Neural cell (in vitro differentiated cells): Measurements from ENCODE around the gene ADIPOR1. TPM values are rescaled to one million over a fixed set of nuclear protein-coding genes. Genes with fewer than 3 reads are reported as not detected.
"Not testable (repeated sequence)": the region's sequence is repeated elsewhere in the genome, so short reads cannot be mapped to it uniquely, and the experiment has no call there.

Experiments used
- H2AFZ ChIP-seq: fragments of 200-600, 300-800 bp; sonication (generic), shearing (Covaris generic); 2 replicates; pipeline ENCODE4 v1.6.0; 2014; ENCODE audit warnings: low read depth, mild to moderate bottlenecking, antibody characterized with exemption, low read length, moderate library complexity
- H3F3A ChIP-seq: fragments of 200-600 bp; shearing (Covaris generic); 2 replicates; pipeline ENCODE4 v1.6.1; 2016; ENCODE audit warnings: mild to moderate bottlenecking, moderate library complexity, mixed read lengths, antibody characterized with exemption, low read length; ENCODE audit not compliant: insufficient read depth, poor library complexity, severe bottlenecking
- H3K27ac ChIP-seq: fragments of 200-600, 300-800 bp; sonication (generic), shearing (Covaris generic); 2 replicates; pipeline ENCODE4 v1.5.1; 2014; ENCODE audit warnings: mild to moderate bottlenecking, low read length, moderate library complexity
- H3K27me3 ChIP-seq: fragments of 300-800, 200-600 bp; sonication (generic), shearing (Covaris generic); 2 replicates; pipeline ENCODE4 v1.6.0; 2014; ENCODE audit warnings: mild to moderate bottlenecking, low read depth, low read length, moderate library complexity; ENCODE audit not compliant: insufficient read depth
- H3K36me3 ChIP-seq: fragments of 300-800, 200-600 bp; sonication (generic), shearing (Covaris generic); 2 replicates; pipeline ENCODE4 v1.5.1; 2014; ENCODE audit warnings: mild to moderate bottlenecking, antibody characterized with exemption, low read length, moderate library complexity; ENCODE audit not compliant: insufficient read depth
- H3K4me2 ChIP-seq: fragments of 300-800, 200-600 bp; sonication (generic), shearing (Covaris generic); 2 replicates; pipeline ENCODE4 v1.6.0; 2014; ENCODE audit warnings: mild to moderate bottlenecking, low read length
- H3K4me3 ChIP-seq: fragments of 300-800, 200-600 bp; sonication (generic), shearing (Covaris generic); 2 replicates; pipeline ENCODE4 v1.5.1; 2014; ENCODE audit warnings: mild to moderate bottlenecking, low read length, moderate library complexity
- H3K79me2 ChIP-seq: fragments of 200-600 bp; shearing (Covaris generic); replicated peaks from 2 replicates; pipeline ENCODE4 v1.6.0; 2014; ENCODE audit warnings: mild to moderate bottlenecking, low read length, moderate library complexity; ENCODE audit not compliant: insufficient read depth
- H3K9ac ChIP-seq: fragments of 300-800, 200-600 bp; sonication (generic), shearing (Covaris generic); 2 replicates; pipeline ENCODE4 v1.6.1; 2016; ENCODE audit warnings: mild to moderate bottlenecking, low read length, mixed read lengths
- H3K9me2 ChIP-seq: fragments of 200-600 bp; shearing (Covaris generic); 2 replicates; pipeline ENCODE4 v1.6.1; 2016; ENCODE audit warnings: mild to moderate bottlenecking, low read length, mixed read lengths; ENCODE audit not compliant: insufficient read depth
- H3K9me3 ChIP-seq: fragments of 200-600, 300-800 bp; sonication (generic), shearing (Covaris generic); 2 replicates; pipeline ENCODE4 v1.6.1; 2016; ENCODE audit warnings: mild to moderate bottlenecking, mixed run types, low read length, moderate library complexity, mixed read lengths
- H4K20me1 ChIP-seq: fragments of 200-600 bp; shearing (Covaris generic); 2 replicates; pipeline ENCODE4 v1.6.1; 2016; ENCODE audit warnings: mild to moderate bottlenecking, mixed run types; ENCODE audit not compliant: insufficient read depth
- EP300 ChIP-seq: fragments of 450-650 bp; conservative IDR thresholded peaks from 2 replicates; pipeline ENCODE4 v1.6.1; 2014; ENCODE audit warnings: antibody characterized with exemption, mild to moderate bottlenecking, moderate library complexity; ENCODE audit not compliant: poor library complexity, severe bottlenecking
- EZH2 ChIP-seq: fragments of 200-600, 300-800 bp; shearing (Covaris generic), sonication (generic); IDR thresholded peaks from 2 replicates; pipeline ENCODE4 v1.6.1; 2014; ENCODE audit warnings: antibody characterized with exemption, low read length, borderline replicate concordance, mild to moderate bottlenecking; ENCODE audit not compliant: insufficient read depth, poor library complexity, severe bottlenecking
- MXI1 ChIP-seq: fragments of 450-650 bp; conservative IDR thresholded peaks from 2 replicates; pipeline ENCODE4 v1.6.1; 2014; ENCODE audit warnings: antibody characterized with exemption, mild to moderate bottlenecking; ENCODE audit not compliant: poor library complexity, severe bottlenecking
- POLR2AphosphoS5 ChIP-seq: IDR thresholded peaks from 2 replicates; pipeline ENCODE4 v1.6.1; 2012
- RAD21 ChIP-seq: fragments of 450-650 bp; conservative IDR thresholded peaks from 2 replicates; pipeline ENCODE4 v1.6.1; 2014; ENCODE audit warnings: antibody characterized with exemption, mild to moderate bottlenecking, moderate library complexity
- SMC3 ChIP-seq: fragments of 450-650 bp; conservative IDR thresholded peaks from 2 replicates; pipeline ENCODE4 v1.6.1; 2014; ENCODE audit warnings: antibody characterized with exemption, mild to moderate bottlenecking, moderate library complexity; ENCODE audit not compliant: poor library complexity
- TAF1 ChIP-seq: IDR thresholded peaks from 2 replicates; pipeline ENCODE4 v1.6.1; 2012; ENCODE audit warnings: low read depth
- polyA plus RNA-seq: library from polyadenylated mRNA; depleted of rRNA; stranded (reverse); fragments of >200 nt; gene quantifications from 2 replicates; pipeline ENCODE4 v1.2.3, GENCODE V29; 2014
- TF ChIP-seq, protein P1 (sequence below): IDR thresholded peaks from 2 replicates; pipeline ENCODE4 v1.6.1; 2012; ENCODE audit warnings: borderline replicate concordance
- TF ChIP-seq, protein P2 (sequence below): fragments of 450-650 bp; IDR thresholded peaks from 2 replicates; pipeline ENCODE4 v1.5.1; 2014; ENCODE audit warnings: antibody characterized with exemption, mild to moderate bottlenecking, moderate library complexity; ENCODE audit not compliant: poor library complexity, severe bottlenecking

ADIPOR1 gene
- polyA plus RNA-seq, 1 donor from 2014 or later = 72.3 TPM

DNA sequence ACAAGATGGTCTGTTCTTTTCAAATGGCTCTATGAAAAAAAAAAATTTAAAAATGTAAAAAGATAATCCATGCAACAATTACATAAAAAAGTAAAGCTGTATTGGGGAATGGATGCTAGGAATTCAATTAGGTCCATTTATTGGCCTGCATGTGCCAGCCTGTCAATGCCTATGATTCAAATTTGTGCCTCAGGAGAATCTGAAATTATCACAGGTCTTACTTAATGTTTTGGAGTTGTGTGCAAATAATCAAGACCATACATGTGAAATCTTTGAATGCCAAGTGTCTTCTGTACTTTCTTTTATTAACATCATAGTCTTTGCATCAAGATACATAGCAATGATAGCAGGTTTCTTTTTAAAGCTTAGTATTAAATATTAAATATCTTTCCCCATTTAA lies 17.6 kb downstream of the ADIPOR1 start:
- H3K9ac ChIP-seq = no peak overlapping the region
- no peaks in the 10 kb centered on the region for H3F3A ChIP-seq
- H3K4me2 ChIP-seq = no peak overlapping the region
- TF ChIP-seq, protein P1, sequence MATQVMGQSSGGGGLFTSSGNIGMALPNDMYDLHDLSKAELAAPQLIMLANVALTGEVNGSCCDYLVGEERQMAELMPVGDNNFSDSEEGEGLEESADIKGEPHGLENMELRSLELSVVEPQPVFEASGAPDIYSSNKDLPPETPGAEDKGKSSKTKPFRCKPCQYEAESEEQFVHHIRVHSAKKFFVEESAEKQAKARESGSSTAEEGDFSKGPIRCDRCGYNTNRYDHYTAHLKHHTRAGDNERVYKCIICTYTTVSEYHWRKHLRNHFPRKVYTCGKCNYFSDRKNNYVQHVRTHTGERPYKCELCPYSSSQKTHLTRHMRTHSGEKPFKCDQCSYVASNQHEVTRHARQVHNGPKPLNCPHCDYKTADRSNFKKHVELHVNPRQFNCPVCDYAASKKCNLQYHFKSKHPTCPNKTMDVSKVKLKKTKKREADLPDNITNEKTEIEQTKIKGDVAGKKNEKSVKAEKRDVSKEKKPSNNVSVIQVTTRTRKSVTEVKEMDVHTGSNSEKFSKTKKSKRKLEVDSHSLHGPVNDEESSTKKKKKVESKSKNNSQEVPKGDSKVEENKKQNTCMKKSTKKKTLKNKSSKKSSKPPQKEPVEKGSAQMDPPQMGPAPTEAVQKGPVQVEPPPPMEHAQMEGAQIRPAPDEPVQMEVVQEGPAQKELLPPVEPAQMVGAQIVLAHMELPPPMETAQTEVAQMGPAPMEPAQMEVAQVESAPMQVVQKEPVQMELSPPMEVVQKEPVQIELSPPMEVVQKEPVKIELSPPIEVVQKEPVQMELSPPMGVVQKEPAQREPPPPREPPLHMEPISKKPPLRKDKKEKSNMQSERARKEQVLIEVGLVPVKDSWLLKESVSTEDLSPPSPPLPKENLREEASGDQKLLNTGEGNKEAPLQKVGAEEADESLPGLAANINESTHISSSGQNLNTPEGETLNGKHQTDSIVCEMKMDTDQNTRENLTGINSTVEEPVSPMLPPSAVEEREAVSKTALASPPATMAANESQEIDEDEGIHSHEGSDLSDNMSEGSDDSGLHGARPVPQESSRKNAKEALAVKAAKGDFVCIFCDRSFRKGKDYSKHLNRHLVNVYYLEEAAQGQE = no peak
- TF ChIP-seq SMC3 (no peak), EP300 (no peak), POLR2AphosphoS5 (no peak), EZH2 (no peak)
- H3K79me2 ChIP-seq = no peaks in the 10 kb centered on the region
- no peaks in the 10 kb centered on the region for H4K20me1 ChIP-seq
- H3K9me3 ChIP-seq = no peaks in the 10 kb centered on the region
- H3K27ac ChIP-seq = no peak overlapping the region
- H2AFZ ChIP-seq = no peak overlapping the region
- H3K36me3 ChIP-seq = peaks cover 19% of the 10 kb centered on the region
- no peaks in the 10 kb centered on the region for H3K27me3 ChIP-seq
- no peak overlapping the region for H3K4me3 ChIP-seq
- H3K9me2 ChIP-seq = no peaks in the 10 kb centered on the region

DNA sequence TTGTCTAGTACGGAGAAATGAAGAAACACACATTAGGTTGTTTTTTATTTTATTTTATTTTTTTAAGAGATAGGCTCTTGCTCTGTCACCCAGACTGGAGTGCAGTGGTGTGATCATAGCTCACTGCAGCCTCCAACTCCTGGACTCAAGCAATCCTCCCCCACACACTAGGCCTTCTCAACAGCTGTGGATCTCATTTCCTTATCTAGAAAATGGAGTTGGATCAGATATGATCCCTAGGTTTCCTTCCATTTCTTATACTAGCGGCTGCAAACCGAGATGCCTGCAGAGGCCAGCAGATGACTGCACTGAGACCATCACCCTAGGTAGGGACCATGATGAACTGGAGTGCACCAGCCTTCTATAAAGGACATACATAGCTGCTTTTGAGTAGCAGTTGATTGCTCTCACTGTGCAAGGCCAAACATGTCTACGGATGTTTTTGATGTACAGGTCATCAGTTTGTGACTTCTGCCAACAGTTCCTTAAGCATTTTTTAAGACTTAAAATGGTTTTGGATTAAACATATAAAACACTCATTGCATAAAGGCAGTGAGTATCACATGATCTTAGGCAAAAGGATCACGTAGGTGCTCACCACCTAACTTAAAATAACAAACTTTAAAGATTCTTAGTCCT lies 19.7 kb downstream of the ADIPOR1 start:
- no peak overlapping the region for H2AFZ ChIP-seq
- no peaks in the 10 kb centered on the region for H3F3A ChIP-seq
- peaks cover 9% of the 10 kb centered on the region for H3K36me3 ChIP-seq
- H3K27me3 ChIP-seq = no peaks in the 10 kb centered on the region
- H3K4me3 ChIP-seq = no peak overlapping the region
- no peaks in the 10 kb centered on the region for H4K20me1 ChIP-seq
- no peaks in the 10 kb centered on the region for H3K9me3 ChIP-seq
- H3K9ac ChIP-seq = no peak overlapping the region
- no peak for TF ChIP-seq TAF1
- no peak for TF ChIP-seq EP300
- TF ChIP-seq SMC3 = no peak
- TF ChIP-seq, protein P2, sequence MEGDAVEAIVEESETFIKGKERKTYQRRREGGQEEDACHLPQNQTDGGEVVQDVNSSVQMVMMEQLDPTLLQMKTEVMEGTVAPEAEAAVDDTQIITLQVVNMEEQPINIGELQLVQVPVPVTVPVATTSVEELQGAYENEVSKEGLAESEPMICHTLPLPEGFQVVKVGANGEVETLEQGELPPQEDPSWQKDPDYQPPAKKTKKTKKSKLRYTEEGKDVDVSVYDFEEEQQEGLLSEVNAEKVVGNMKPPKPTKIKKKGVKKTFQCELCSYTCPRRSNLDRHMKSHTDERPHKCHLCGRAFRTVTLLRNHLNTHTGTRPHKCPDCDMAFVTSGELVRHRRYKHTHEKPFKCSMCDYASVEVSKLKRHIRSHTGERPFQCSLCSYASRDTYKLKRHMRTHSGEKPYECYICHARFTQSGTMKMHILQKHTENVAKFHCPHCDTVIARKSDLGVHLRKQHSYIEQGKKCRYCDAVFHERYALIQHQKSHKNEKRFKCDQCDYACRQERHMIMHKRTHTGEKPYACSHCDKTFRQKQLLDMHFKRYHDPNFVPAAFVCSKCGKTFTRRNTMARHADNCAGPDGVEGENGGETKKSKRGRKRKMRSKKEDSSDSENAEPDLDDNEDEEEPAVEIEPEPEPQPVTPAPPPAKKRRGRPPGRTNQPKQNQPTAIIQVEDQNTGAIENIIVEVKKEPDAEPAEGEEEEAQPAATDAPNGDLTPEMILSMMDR = no peak
- no peak for TF ChIP-seq MXI1
- TF ChIP-seq, protein P1 = no peak
- no peak for TF ChIP-seq EZH2
- TF ChIP-seq POLR2AphosphoS5 = no peak
- TF ChIP-seq RAD21 = no peak
- no peak overlapping the region for H3K27ac ChIP-seq
- no peaks in the 10 kb centered on the region for H3K79me2 ChIP-seq
- no peak overlapping the region for H3K4me2 ChIP-seq
- no peaks in the 10 kb centered on the region for H3K9me2 ChIP-seq

DNA sequence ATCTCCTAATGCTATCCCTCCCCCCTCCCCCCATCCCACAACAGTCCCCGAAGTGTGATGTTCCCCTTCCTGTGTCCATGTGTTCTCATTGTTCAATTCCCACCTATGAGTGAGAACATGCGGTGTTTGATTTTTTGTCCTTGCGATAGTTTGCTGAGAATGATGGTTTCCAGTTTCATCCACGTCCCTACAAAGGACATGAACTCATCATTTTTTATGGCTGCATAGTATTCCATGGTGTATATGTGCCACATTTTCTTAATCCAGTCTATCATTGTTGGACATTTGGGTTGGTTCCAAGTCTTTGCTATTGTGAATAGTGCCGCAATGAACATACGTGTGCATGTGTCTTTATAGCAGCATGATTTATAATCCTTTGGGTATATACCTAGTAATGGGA lies 21.7 kb downstream of the ADIPOR1 start:
- not testable (repeated sequence) for H3F3A ChIP-seq, H4K20me1 ChIP-seq, H3K36me3 ChIP-seq, H3K27ac ChIP-seq, H3K9me2 ChIP-seq, H2AFZ ChIP-seq, H3K4me2 ChIP-seq, H3K27me3 ChIP-seq, H3K79me2 ChIP-seq, H3K4me3 ChIP-seq, H3K9ac ChIP-seq, H3K9me3 ChIP-seq
